IPS-NIHi7 (cell line): Measurements from ENCODE around the gene POLR2C.
"Not testable (repeated sequence)": the region's sequence is repeated elsewhere in the genome, so short reads cannot be mapped to it uniquely, and the experiment has no call there.

Experiments used
- DNase-seq: peaks from one replicate; pipeline ENCODE4 v3.0.0; 2012; ENCODE audit warnings: mixed read lengths; ENCODE audit errors: extremely low spot score

Gene POLR2C

GRCh38 chr16:57479205-57479975, 16.9 kb downstream of the POLR2C start:
- peak; percentile 85 for DNase-seq

GRCh38 chr16:57479976-57480753, 17.7 kb downstream of the POLR2C start:
- DNase-seq: peak; percentile 35

- no peak for DNase-seq
These were observed 18.3 kb downstream of the POLR2C start for GRCh38 chr16:57480754-57481230.

- DNase-seq: no peak
These were observed 18.9 kb downstream of the POLR2C start for GRCh38 chr16:57481421-57481820.

GRCh38 chr16:57482845-57483545, 20.5 kb downstream of the POLR2C start:
- DNase-seq: no peak

- no peak for DNase-seq
These were observed 21.4 kb downstream of the POLR2C start for GRCh38 chr16:57483725-57484514.

GRCh38 chr16:57484515-57485005, 22.1 kb downstream of the POLR2C start:
- DNase-seq: no peak

GRCh38 chr16:57485091-57485915, 22.8 kb downstream of the POLR2C start:
- no peak for DNase-seq

GRCh38 chr16:57485916-57486857, 23.7 kb downstream of the POLR2C start, which contains the start of gene DOK4:
Gene DOK4, minus strand, starts transcription at chr16:57486493. Its CDS starts 6,986 bp downstream, at chr16:57479507.
- peak; percentile 97 for DNase-seq

GRCh38 chr16:57486858-57487834, 24.7 kb downstream of the POLR2C start:
- DNase-seq: no peak

GRCh38 chr16:57489229-57489628, 26.8 kb downstream of the POLR2C start:
- no peak for DNase-seq

- no peak for DNase-seq
These were observed 31.3 kb downstream of the POLR2C start for GRCh38 chr16:57493767-57494166.

- DNase-seq: no peak
These were observed 34.6 kb downstream of the POLR2C start for GRCh38 chr16:57497121-57497520.

GRCh38 chr16:57498031-57498430, 35.6 kb downstream of the POLR2C start:
- DNase-seq: no peak

GRCh38 chr16:57499941-57500340, 37.5 kb downstream of the POLR2C start:
- not testable (repeated sequence) for DNase-seq

- DNase-seq: no peak
These were observed 38.2 kb downstream of the POLR2C start for GRCh38 chr16:57500578-57501111.

- DNase-seq: no peak
These were observed 39.0 kb downstream of the POLR2C start for GRCh38 chr16:57501492-57501891.
